SU-DHL-6 (cell line): ENCODE data around the gene CDH24.

Source experiments
- H2AFZ ChIP-seq: fragments of 200-600 bp; sonication (generic); 2 replicates; pipeline ENCODE4 v1.6.1; 2014; ENCODE audit warnings: low read depth, mild to moderate bottlenecking, moderate library complexity, mixed read lengths, antibody characterized with exemption, low read length; ENCODE audit not compliant: severe bottlenecking
- H3F3A ChIP-seq: fragments of 200-600 bp; shearing (Covaris generic); 2 replicates; pipeline ENCODE4 v1.6.0; 2016; ENCODE audit warnings: antibody characterized with exemption, mild to moderate bottlenecking; ENCODE audit not compliant: insufficient read depth
- H3K27ac ChIP-seq: fragments of 200-600 bp; sonication (generic); 2 replicates; pipeline ENCODE4 v1.5.1; 2016; ENCODE audit warnings: low read depth, mild to moderate bottlenecking, low read length, moderate library complexity, mixed read lengths
- H3K27me3 ChIP-seq: fragments of 200-600 bp; sonication (generic), shearing (Covaris generic); 2 replicates; pipeline ENCODE4 v1.6.0; 2014; ENCODE audit warnings: mild to moderate bottlenecking, low read length
- H3K36me3 ChIP-seq: fragments of 200-600 bp; sonication (generic); 2 replicates; pipeline ENCODE4 v1.6.1; 2014; ENCODE audit warnings: mild to moderate bottlenecking, low read length, mixed read lengths
- H3K4me2 ChIP-seq: fragments of 300-600, 200-600 bp; shearing (Covaris generic), sonication (generic); 2 replicates; pipeline ENCODE4 v1.6.0; 2014; ENCODE audit warnings: low read length, low read depth, mild to moderate bottlenecking; ENCODE audit not compliant: poor library complexity, severe bottlenecking
- H3K4me3 ChIP-seq: fragments of 200-600 bp; sonication (generic); 2 replicates; pipeline ENCODE4 v1.5.1; 2014; ENCODE audit warnings: antibody characterized with exemption, low read length, mild to moderate bottlenecking, mixed read lengths; ENCODE audit not compliant: insufficient read depth, poor library complexity, severe bottlenecking
- H3K79me2 ChIP-seq: fragments of 200-600 bp; sonication (generic); 2 replicates; pipeline ENCODE4 v1.6.1; 2014; ENCODE audit warnings: mild to moderate bottlenecking, low read length, moderate library complexity; ENCODE audit not compliant: insufficient read depth
- H3K9ac ChIP-seq: fragments of 200-600 bp; sonication (generic); 2 replicates; pipeline ENCODE4 v1.7.0; 2014; ENCODE audit warnings: mild to moderate bottlenecking, low read length
- H3K9me2 ChIP-seq: fragments of 200-600 bp; sonication (generic); replicated peaks from 2 replicates; pipeline ENCODE4 v1.6.1; 2014; ENCODE audit warnings: low read length; ENCODE audit not compliant: insufficient read depth
- H3K9me3 ChIP-seq: fragments of 200-600 bp; sonication (generic); 2 replicates; pipeline ENCODE4 v1.6.1; 2014; ENCODE audit warnings: low read length, mixed read lengths; ENCODE audit not compliant: insufficient read depth
- H4K20me1 ChIP-seq: fragments of 200-600 bp; sonication (generic); 2 replicates; pipeline ENCODE4 v1.6.1; 2014; ENCODE audit warnings: low read depth, mild to moderate bottlenecking, antibody characterized with exemption, low read length, moderate library complexity, mixed read lengths
- EZH2phosphoT487 ChIP-seq: fragments of 200-600 bp; sonication (generic), shearing (Covaris generic); conservative IDR thresholded peaks from 2 replicates; pipeline ENCODE4 v1.6.1; 2018; ENCODE audit warnings: mild to moderate bottlenecking, antibody characterized with exemption, low read length, moderate library complexity, mixed read lengths
- TF ChIP-seq, protein P1 (sequence below): fragments of 200-600 bp; sonication (generic); IDR thresholded peaks from one replicate; pipeline ENCODE4 v1.5.1; 2017; ENCODE audit warnings: antibody characterized with exemption, mild to moderate bottlenecking, low read length, moderate library complexity; ENCODE audit not compliant: insufficient read depth, poor library complexity, severe bottlenecking

The CDH24 gene

DNA sequence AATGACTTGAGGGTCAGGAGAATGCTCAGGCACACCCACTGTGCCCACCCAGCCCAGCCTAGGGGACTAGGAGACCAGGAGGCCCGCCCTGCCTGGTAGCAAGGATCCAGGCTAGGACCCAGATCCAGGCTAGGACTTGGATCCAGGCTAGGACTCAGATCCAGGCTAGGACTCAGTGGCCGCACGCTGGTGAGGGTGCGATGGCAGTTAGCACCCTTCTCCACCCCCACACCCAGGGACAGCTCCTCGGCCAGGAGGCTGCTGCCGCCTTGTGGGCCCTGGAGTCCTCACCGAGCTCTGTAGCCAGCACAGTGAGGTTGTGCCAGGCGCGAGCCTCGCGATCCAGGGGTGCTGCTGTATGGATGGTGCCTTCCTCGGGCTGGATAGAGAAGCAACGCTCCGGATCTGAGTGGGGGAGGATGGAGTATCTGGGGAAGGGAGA, 5.1 kb downstream of the CDH24 start:
- no peak overlapping the region for H3K27ac ChIP-seq
- no peaks in the 10 kb centered on the region for H4K20me1 ChIP-seq
- H3K4me3 ChIP-seq, result no peak overlapping the region
- H3K4me2 ChIP-seq, result no peak overlapping the region
- no peak overlapping the region for H3K9ac ChIP-seq
- no peaks in the 10 kb centered on the region for H3K79me2 ChIP-seq
- H3K36me3 ChIP-seq, result no peaks in the 10 kb centered on the region
- no peak for TF ChIP-seq EZH2phosphoT487
- H3K27me3 ChIP-seq, result no peaks in the 10 kb centered on the region
- no peaks in the 10 kb centered on the region for H3K9me3 ChIP-seq
- no peaks in the 10 kb centered on the region for H3K9me2 ChIP-seq
- no peak overlapping the region for H2AFZ ChIP-seq
- 0 out of 2 replicates have a peak, but pooled peaks cover 4% of the 10 kb centered on the region for H3F3A ChIP-seq

GRCh38 chr14:23051141-23052057, 5.9 kb downstream of the CDH24 start:
- Histone ChIP-seq H3K9ac (no peak overlapping the region), H3K79me2 (no peaks in the 10 kb centered on the region), H3K9me3 (no peaks in the 10 kb centered on the region), H4K20me1 (no peaks in the 10 kb centered on the region), H3K4me3 (no peak overlapping the region), H3K27ac (no peak overlapping the region), H3K36me3 (no peaks in the 10 kb centered on the region), H2AFZ (no peak overlapping the region), H3K27me3 (no peaks in the 10 kb centered on the region), H3K4me2 (no peak overlapping the region), H3K9me2 (no peaks in the 10 kb centered on the region), H3F3A (0 out of 2 replicates have a peak, but pooled peaks cover 2% of the 10 kb centered on the region)
- TF ChIP-seq, protein P1, sequence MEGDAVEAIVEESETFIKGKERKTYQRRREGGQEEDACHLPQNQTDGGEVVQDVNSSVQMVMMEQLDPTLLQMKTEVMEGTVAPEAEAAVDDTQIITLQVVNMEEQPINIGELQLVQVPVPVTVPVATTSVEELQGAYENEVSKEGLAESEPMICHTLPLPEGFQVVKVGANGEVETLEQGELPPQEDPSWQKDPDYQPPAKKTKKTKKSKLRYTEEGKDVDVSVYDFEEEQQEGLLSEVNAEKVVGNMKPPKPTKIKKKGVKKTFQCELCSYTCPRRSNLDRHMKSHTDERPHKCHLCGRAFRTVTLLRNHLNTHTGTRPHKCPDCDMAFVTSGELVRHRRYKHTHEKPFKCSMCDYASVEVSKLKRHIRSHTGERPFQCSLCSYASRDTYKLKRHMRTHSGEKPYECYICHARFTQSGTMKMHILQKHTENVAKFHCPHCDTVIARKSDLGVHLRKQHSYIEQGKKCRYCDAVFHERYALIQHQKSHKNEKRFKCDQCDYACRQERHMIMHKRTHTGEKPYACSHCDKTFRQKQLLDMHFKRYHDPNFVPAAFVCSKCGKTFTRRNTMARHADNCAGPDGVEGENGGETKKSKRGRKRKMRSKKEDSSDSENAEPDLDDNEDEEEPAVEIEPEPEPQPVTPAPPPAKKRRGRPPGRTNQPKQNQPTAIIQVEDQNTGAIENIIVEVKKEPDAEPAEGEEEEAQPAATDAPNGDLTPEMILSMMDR, result no peak
- no peak for TF ChIP-seq EZH2phosphoT487

- Histone ChIP-seq H3F3A (no peaks in the 10 kb centered on the region), H3K9ac (no peak overlapping the region), H3K27me3 (no peaks in the 10 kb centered on the region), H3K4me3 (no peak overlapping the region), H3K9me3 (no peaks in the 10 kb centered on the region), H2AFZ (no peak overlapping the region), H3K4me2 (no peak overlapping the region), H4K20me1 (no peaks in the 10 kb centered on the region), H3K36me3 (no peaks in the 10 kb centered on the region), H3K9me2 (no peaks in the 10 kb centered on the region), H3K79me2 (no peaks in the 10 kb centered on the region), H3K27ac (no peak overlapping the region)
- TF ChIP-seq, protein P1, result no peak
- no peak for TF ChIP-seq EZH2phosphoT487
Observed at GRCh38 chr14:23049011-23049410, 8.3 kb downstream of the CDH24 start.
